MCF 10A (cell line): ENCODE data around the gene CFAP46. TPM values are rescaled to one million over a fixed set of nuclear protein-coding genes. Genes with fewer than 3 reads are reported as not detected.

ENCODE experiments used
- BruUV-seq: library from RNA; stranded (reverse); fragments of 400-500 nt; replicated peaks from 2 replicates; lab custom pipeline; 2021; lab: Mats Ljungman, UMichigan
- CTCF ChIA-PET: fragments of 300-600 bp; sonication (Branson Sonifier 250); formaldehyde crosslinking; extraction: SDS; loops from one replicate; lab custom pipeline; 2021; ENCODE audit warnings: antibody characterized with exemption, inconsistent platforms; lab: Yijun Ruan, JAX
- POLR2A ChIA-PET: fragments of 300-600, 350-650 bp; sonication (Branson Sonifier 250); formaldehyde crosslinking; extraction: SDS; loops from one replicate; lab custom pipeline; 2020; ENCODE audit warnings: antibody characterized with exemption, inconsistent platforms; lab: Yijun Ruan, JAX
- DNase-seq: peaks from one replicate; pipeline ENCODE4 v3.0.0-alpha.2; 2018; ENCODE audit not compliant: unreplicated experiment
- H3K27ac Mint-ChIP-seq: one replicate; pipeline ENCODE4 v1.8.0; 2022; ENCODE audit warnings: mild to moderate bottlenecking, low read depth, mixed read lengths; ENCODE audit not compliant: unreplicated experiment
- H3K27me3 Mint-ChIP-seq: one replicate; pipeline ENCODE4 v1.8.0; 2022; ENCODE audit warnings: mixed read lengths; ENCODE audit not compliant: insufficient read depth, unreplicated experiment
- H3K36me3 Mint-ChIP-seq: one replicate; pipeline ENCODE4 v1.8.0; 2022; ENCODE audit warnings: mild to moderate bottlenecking, moderate library complexity, mixed read lengths; ENCODE audit not compliant: insufficient read depth, unreplicated experiment
- H3K4me1 Mint-ChIP-seq: one replicate; pipeline ENCODE4 v1.8.0; 2022; ENCODE audit warnings: mixed read lengths; ENCODE audit not compliant: insufficient read depth, unreplicated experiment
- H3K4me3 Mint-ChIP-seq: one replicate; pipeline ENCODE4 v1.8.0; 2022; ENCODE audit warnings: mild to moderate bottlenecking, moderate library complexity, mixed read lengths; ENCODE audit not compliant: unreplicated experiment
- H3K9me3 Mint-ChIP-seq: one replicate; pipeline ENCODE4 v1.8.0; 2022; ENCODE audit warnings: mixed read lengths; ENCODE audit not compliant: unreplicated experiment
- intact Hi-C: fragments of 100-400 bp; cut with micrococcal nuclease; formaldehyde crosslinking; loops from 2 replicates; pipeline ENCODE4 v1.14.1; 2022
- total RNA-seq: library from RNA; stranded (reverse); gene quantifications from 2 replicates; pipeline ENCODE4 v1.2.3, GENCODE V29; 2022
- TF ChIP-seq, protein P1 (sequence below): fragments of 200-600 bp; IDR thresholded peaks from one replicate; pipeline ENCODE4 v1.8.0; 2022; ENCODE audit warnings: antibody characterized with exemption, mild to moderate bottlenecking; ENCODE audit not compliant: unreplicated experiment

CFAP46 gene
- total RNA-seq, 1 experiment from 2014 or later: 0.33 TPM

DNA sequence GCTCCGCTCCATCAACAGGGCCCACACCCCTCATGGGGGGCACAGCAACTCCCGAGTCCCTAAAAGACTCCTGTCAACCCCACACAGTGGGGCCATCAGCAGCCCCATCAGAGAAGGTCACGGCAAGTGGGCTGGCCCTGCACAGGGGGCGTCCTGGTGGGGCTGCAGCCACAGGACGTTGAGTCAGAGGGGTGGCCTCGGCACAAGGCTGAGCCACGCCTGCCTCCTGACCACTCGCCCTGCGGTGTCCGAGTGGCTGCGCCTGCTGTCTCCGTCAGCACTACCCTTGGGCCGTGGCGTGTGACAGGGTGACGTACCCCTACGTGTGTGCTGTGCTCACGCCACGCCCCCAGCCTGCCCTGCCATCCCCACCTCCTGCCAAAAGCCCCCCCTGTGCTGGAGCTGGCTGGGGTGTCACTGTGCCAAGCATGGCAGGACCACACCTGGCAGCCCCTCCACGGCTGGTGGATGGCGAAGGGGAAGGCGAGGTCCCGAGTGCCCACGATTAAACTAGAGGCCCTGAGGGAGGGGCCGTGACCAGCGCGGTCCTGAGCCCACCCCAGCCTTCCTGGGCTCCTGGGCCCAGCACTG is 130.4 kb downstream of the CFAP46 start:
- no peak for DNase-seq
- intact Hi-C loops: no loop called here
- CTCF ChIA-PET: no interaction called here
- no peak overlapping the region for H3K4me3 Mint-ChIP-seq
- no peaks in the 10 kb centered on the region for H3K4me1 Mint-ChIP-seq
- no peak overlapping the region for H3K27ac Mint-ChIP-seq
- no peaks in the 10 kb centered on the region for H3K9me3 Mint-ChIP-seq
- no peaks in the 10 kb centered on the region for H3K36me3 Mint-ChIP-seq
- BruUV-seq: no TSS peak
- TF ChIP-seq, protein P1, sequence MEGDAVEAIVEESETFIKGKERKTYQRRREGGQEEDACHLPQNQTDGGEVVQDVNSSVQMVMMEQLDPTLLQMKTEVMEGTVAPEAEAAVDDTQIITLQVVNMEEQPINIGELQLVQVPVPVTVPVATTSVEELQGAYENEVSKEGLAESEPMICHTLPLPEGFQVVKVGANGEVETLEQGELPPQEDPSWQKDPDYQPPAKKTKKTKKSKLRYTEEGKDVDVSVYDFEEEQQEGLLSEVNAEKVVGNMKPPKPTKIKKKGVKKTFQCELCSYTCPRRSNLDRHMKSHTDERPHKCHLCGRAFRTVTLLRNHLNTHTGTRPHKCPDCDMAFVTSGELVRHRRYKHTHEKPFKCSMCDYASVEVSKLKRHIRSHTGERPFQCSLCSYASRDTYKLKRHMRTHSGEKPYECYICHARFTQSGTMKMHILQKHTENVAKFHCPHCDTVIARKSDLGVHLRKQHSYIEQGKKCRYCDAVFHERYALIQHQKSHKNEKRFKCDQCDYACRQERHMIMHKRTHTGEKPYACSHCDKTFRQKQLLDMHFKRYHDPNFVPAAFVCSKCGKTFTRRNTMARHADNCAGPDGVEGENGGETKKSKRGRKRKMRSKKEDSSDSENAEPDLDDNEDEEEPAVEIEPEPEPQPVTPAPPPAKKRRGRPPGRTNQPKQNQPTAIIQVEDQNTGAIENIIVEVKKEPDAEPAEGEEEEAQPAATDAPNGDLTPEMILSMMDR: no peak
- H3K27me3 Mint-ChIP-seq: peaks cover 25% of the 10 kb centered on the region
- POLR2A ChIA-PET: no interaction called here

DNA sequence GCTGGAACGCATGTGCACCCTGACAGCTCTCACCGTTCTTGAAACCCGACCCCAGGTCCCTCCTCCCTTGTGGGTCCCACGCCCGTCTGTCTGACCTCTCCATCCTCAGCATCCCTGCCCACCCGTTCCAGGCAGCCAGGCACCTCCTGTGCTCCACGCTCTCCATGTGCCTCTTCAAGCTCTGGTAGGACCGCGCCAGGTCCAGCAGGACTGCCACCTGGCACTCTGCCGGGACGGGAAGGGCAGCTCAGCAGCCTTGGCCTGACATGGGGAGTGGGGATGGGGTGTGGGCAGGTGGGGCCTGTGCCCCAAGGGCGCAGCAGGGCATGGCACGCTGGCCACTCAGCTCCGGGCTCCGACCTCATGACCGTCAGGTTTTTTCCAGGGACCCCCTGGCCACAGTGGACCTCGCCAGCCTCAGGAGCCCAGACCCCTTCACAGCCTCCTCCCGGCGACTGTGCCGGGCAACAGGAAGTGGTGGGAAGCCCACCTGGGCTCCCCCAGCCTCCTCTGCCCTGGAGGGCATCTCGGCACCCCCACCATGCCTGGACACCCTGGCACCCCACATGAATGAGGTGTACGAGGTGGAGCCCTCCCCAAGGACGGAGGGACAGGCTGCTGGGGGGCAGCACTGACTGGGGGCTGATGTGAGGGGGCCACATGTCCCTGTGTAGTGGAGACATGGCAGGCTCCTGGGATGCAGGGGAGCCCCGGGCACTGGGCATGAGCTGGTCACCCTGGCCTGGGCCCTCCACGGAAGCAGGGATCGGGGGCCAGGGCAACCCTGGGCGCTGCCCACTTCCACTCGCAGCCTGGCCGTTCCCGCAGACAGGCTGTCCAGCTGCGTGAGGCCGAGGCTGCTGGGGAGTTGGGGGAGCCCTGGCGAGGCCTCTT is 131.3 kb downstream of the CFAP46 start:
- TF ChIP-seq, protein P1: no peak
- Mint-ChIP-seq H3K27ac (no peak overlapping the region), H3K36me3 (no peaks in the 10 kb centered on the region), H3K4me3 (no peak overlapping the region), H3K4me1 (no peaks in the 10 kb centered on the region), H3K27me3 (peaks cover 25% of the 10 kb centered on the region), H3K9me3 (no peaks in the 10 kb centered on the region)
- BruUV-seq: no TSS peak
- no peak for DNase-seq
- intact Hi-C loops: no loop called here
- ChIA-PET POLR2A (no interaction called here), CTCF (no interaction called here)

- Mint-ChIP-seq H3K9me3 (no peaks in the 10 kb centered on the region), H3K27me3 (peaks cover 20% of the 10 kb centered on the region), H3K36me3 (no peaks in the 10 kb centered on the region), H3K4me1 (no peaks in the 10 kb centered on the region), H3K4me3 (no peak overlapping the region), H3K27ac (no peak overlapping the region)
- TF ChIP-seq, protein P1: no peak
- POLR2A ChIA-PET: no interaction called here
- no TSS peak for BruUV-seq
- CTCF ChIA-PET: no interaction called here
- DNase-seq: no peak
- intact Hi-C loops: no loop called here
Measured at GRCh38 chr10:132810141-132810806, 132.1 kb downstream of the CFAP46 start.
